Thoracic aorta (tissue), 2 donors: ENCODE measurements around the gene UPF1. TPM values are rescaled to one million over a fixed set of nuclear protein-coding genes. Genes with fewer than 3 reads are reported as not detected.

Experiments used
- ATAC-seq: fragments of 150-250 bp; one replicate; pipeline ENCODE4 v1.8.0; 2017; ENCODE audit warnings: low read depth; ENCODE audit not compliant: insufficient number of reproducible peaks, low FRiP score
- DNase-seq: peaks from one replicate; pipeline ENCODE4 v3.0.0-alpha.2; 2020; ENCODE audit warnings: low spot score
- H3K27ac ChIP-seq, 2 donors: fragments of 200-600 bp; sonication (generic); 1 replicate in 1 of 2; 2 replicates in 1 of 2; pipeline ENCODE4 v1.5.1; 2016; ENCODE audit warnings: mild to moderate bottlenecking in 2 of 2, moderate library complexity in 2 of 2
- H3K27me3 ChIP-seq: fragments of 200-600 bp; sonication (generic); replicated peaks from 2 replicates; pipeline ENCODE4 v1.6.0; 2016; ENCODE audit warnings: mild to moderate bottlenecking; ENCODE audit not compliant: insufficient read depth
- H3K36me3 ChIP-seq: fragments of 200-600 bp; sonication (generic); one replicate; pipeline ENCODE4 v1.5.1; 2016
- H3K4me1 ChIP-seq, 2 donors: fragments of 200-600 bp; sonication (generic); 1 replicate in 1 of 2; 2 replicates in 1 of 2; pipeline versions ENCODE4 v1.5.1 to v1.6.0; 2016; ENCODE audit warnings: low read depth in 2 of 2, mild to moderate bottlenecking in 1 of 2; ENCODE audit not compliant: control insufficient read depth in 1 of 2
- H3K4me3 ChIP-seq: fragments of 200-600 bp; sonication (generic); 2 replicates; pipeline ENCODE4 v1.5.1; 2016; ENCODE audit warnings: mild to moderate bottlenecking
- H3K9me3 ChIP-seq: fragments of 200-600 bp; sonication (generic); 2 replicates; pipeline ENCODE4 v1.5.1; 2016
- CTCF ChIP-seq: fragments of 200-600 bp; sonication (generic); IDR thresholded peaks from one replicate; pipeline ENCODE4 v1.5.1; 2019; ENCODE audit warnings: antibody characterized with exemption
- total RNA-seq, 2 donors: library from RNA; depleted of rRNA; stranded (reverse); fragments of >200 nt; gene quantifications; one replicate each; pipeline versions ENCODE4 v1.1.0 to v1.2.3, GENCODE V29; 2016

UPF1 gene
- total RNA-seq, 2 donors from 2014 or later, result 56.5 to 95.2 TPM

- no peak for TF ChIP-seq CTCF
- H3K27ac ChIP-seq, result peak overlapping the region; percentile 65 to 74
- DNase-seq (no peak), ATAC-seq (no peak)
- H3K27me3 ChIP-seq, result no peaks in the 10 kb centered on the region
- H3K36me3 ChIP-seq, result no peaks in the 10 kb centered on the region
- peak overlapping the region; percentile 92 for H3K4me3 ChIP-seq
- H3K4me1 ChIP-seq, result peaks cover 16 to 35% of the 10 kb centered on the region in 2 donors
- H3K9me3 ChIP-seq, result no peaks in the 10 kb centered on the region
Measured at GRCh38 chr19:18832306-18833140, 764 bp downstream of the UPF1 start.

- peaks cover 18 to 36% of the 10 kb centered on the region in 2 donors for H3K4me1 ChIP-seq
- no peaks in the 10 kb centered on the region for H3K36me3 ChIP-seq
- no peaks in the 10 kb centered on the region for H3K9me3 ChIP-seq
- no peaks in the 10 kb centered on the region for H3K27me3 ChIP-seq
- TF ChIP-seq CTCF, result no peak
- H3K4me3 ChIP-seq, result peak overlapping the region; percentile 92
- ATAC-seq (no peak), DNase-seq (no peak)
- H3K27ac ChIP-seq, result no peak overlapping the region
Measured at GRCh38 chr19:18833141-18833476, 1.4 kb downstream of the UPF1 start.

- H3K36me3 ChIP-seq, result no peaks in the 10 kb centered on the region
- DNase-seq (no peak), ATAC-seq (no peak)
- no peaks in the 10 kb centered on the region for H3K9me3 ChIP-seq
- TF ChIP-seq CTCF, result no peak
- peaks cover 20 to 44% of the 10 kb centered on the region in 2 donors for H3K4me1 ChIP-seq
- no peak overlapping the region for H3K27ac ChIP-seq
- peak overlapping the region; percentile 92 for H3K4me3 ChIP-seq
- H3K27me3 ChIP-seq, result no peaks in the 10 kb centered on the region
Measured at GRCh38 chr19:18833849-18834643, 2.3 kb downstream of the UPF1 start.

- DNase-seq (no peak), ATAC-seq (no peak)
- no peaks in the 10 kb centered on the region for H3K9me3 ChIP-seq
- no peak for TF ChIP-seq CTCF
- peaks cover 24 to 50% of the 10 kb centered on the region in 2 donors for H3K4me1 ChIP-seq
- H3K27ac ChIP-seq, result no peak overlapping the region
- H3K27me3 ChIP-seq, result no peaks in the 10 kb centered on the region
- H3K4me3 ChIP-seq, result peak overlapping the region; percentile 92
- no peaks in the 10 kb centered on the region for H3K36me3 ChIP-seq
Measured at GRCh38 chr19:18834644-18834984, 2.9 kb downstream of the UPF1 start.
